Endometrial microvascular endothelial cells (primary cell): ENCODE results near the gene TBC1D22A. TPM values are rescaled to one million over a fixed set of nuclear protein-coding genes. Genes with fewer than 3 reads are reported as not detected.

Source experiments
- in situ Hi-C: cut with HindIII; loops from 2 replicates; pipeline ENCODE4 v1.10.0; 2017; ENCODE audit warnings: low sequenced_read_pairs, low pct_unique_long_range_greater_than_20kb; ENCODE audit errors: inconsistent ontology term
- total RNA-seq: library from RNA; depleted of rRNA; stranded (reverse); fragments of >200 nt; gene quantifications from one replicate; pipeline ENCODE4 v1.2.3, GENCODE V29; 2015; ENCODE audit errors: inconsistent ontology term

Gene TBC1D22A
- total RNA-seq, 1 donor from 2014 or later, result 20.0 TPM

- in situ Hi-C loops, result no loop called here
These were observed 99.3 kb downstream of the TBC1D22A start for GRCh38 chr22:46861468-46862367.

- in situ Hi-C loops, result no loop called here
These were observed 100.2 kb downstream of the TBC1D22A start for GRCh38 chr22:46862418-46863324.

- in situ Hi-C loops, result no loop called here
These were observed 101.3 kb downstream of the TBC1D22A start for GRCh38 chr22:46863794-46864193.

- in situ Hi-C loops, result no loop called here
These were observed 102.0 kb downstream of the TBC1D22A start for GRCh38 chr22:46864314-46865051.

- in situ Hi-C loops, result no loop called here
These were observed 102.6 kb downstream of the TBC1D22A start for GRCh38 chr22:46865052-46865434.

GRCh38 chr22:46865642-46866041, 103.2 kb downstream of the TBC1D22A start:
- in situ Hi-C loops, result no loop called here

- in situ Hi-C loops, result no loop called here
These were observed 104.1 kb downstream of the TBC1D22A start for GRCh38 chr22:46866591-46866990.

- in situ Hi-C loops, result no loop called here
These were observed 104.7 kb downstream of the TBC1D22A start for GRCh38 chr22:46867106-46867505.

- in situ Hi-C loops, result no loop called here
These were observed 106.9 kb downstream of the TBC1D22A start for GRCh38 chr22:46869329-46869728.

GRCh38 chr22:46869831-46870441, 107.5 kb downstream of the TBC1D22A start:
- in situ Hi-C loops, result no loop called here

GRCh38 chr22:46871826-46872225, 109.4 kb downstream of the TBC1D22A start:
- in situ Hi-C loops, result no loop called here

GRCh38 chr22:46875089-46875488, 112.6 kb downstream of the TBC1D22A start:
- in situ Hi-C loops, result no loop called here

- in situ Hi-C loops, result no loop called here
These were observed 114.0 kb downstream of the TBC1D22A start for GRCh38 chr22:46876357-46876934.

- in situ Hi-C loops, result no loop called here
These were observed 115.9 kb downstream of the TBC1D22A start for GRCh38 chr22:46878191-46878948.

GRCh38 chr22:46879083-46879482, 116.6 kb downstream of the TBC1D22A start:
- in situ Hi-C loops, result no loop called here

GRCh38 chr22:46881373-46882118, 119.1 kb downstream of the TBC1D22A start:
- in situ Hi-C loops, result no loop called here
